GM23338 (cell line): ENCODE data around the gene PTPRJ. TPM values are rescaled to one million over a fixed set of nuclear protein-coding genes. Genes with fewer than 3 reads are reported as not detected.
A peak's percentile ranks its signal among the peaks of the same experiment; 100 is the strongest.

Source experiments
- ATAC-seq: fragments of 200-7000 bp; cut with Tn5 transposase; 3 replicates; pipeline ENCODE4 v1.9.1; 2020
- DNase-seq: peaks from one replicate; pipeline ENCODE4 v3.0.0-alpha.2; 2015; ENCODE audit warnings: low spot score
- H2AFZ ChIP-seq: fragments of 200-600 bp; sonication (generic); 2 replicates; pipeline ENCODE4 v1.8.0; 2016; ENCODE audit warnings: antibody characterized with exemption, mild to moderate bottlenecking, moderate library complexity
- H3F3A ChIP-seq: fragments of 200-600 bp; sonication (generic); replicated peaks from 2 replicates; pipeline ENCODE4 v1.8.0; 2017; ENCODE audit warnings: antibody characterized with exemption, mixed run types, low read depth
- H3K27ac ChIP-seq: fragments of 200-600 bp; sonication (generic); 2 replicates; pipeline ENCODE4 v1.6.1; 2016; ENCODE audit warnings: low read depth
- H3K27me3 ChIP-seq: fragments of 200-600 bp; sonication (generic); 2 replicates; pipeline ENCODE4 v1.8.0; 2016; ENCODE audit warnings: mild to moderate bottlenecking, mixed run types, moderate library complexity; ENCODE audit not compliant: insufficient read depth
- H3K36me3 ChIP-seq: fragments of 200-600 bp; sonication (generic); 2 replicates; pipeline ENCODE4 v1.8.0; 2016; ENCODE audit warnings: mild to moderate bottlenecking; ENCODE audit not compliant: insufficient read depth
- H3K4me1 ChIP-seq: fragments of 200-600 bp; sonication (generic); 2 replicates; pipeline ENCODE4 v1.8.0; 2016; ENCODE audit warnings: mild to moderate bottlenecking, moderate library complexity; ENCODE audit not compliant: insufficient read depth
- H3K4me2 ChIP-seq: fragments of 200-600 bp; sonication (generic); 2 replicates; pipeline ENCODE4 v1.7.1; 2017; ENCODE audit warnings: mixed run types
- H3K4me3 ChIP-seq: fragments of 200-600 bp; sonication (generic); 2 replicates; pipeline ENCODE4 v1.6.1; 2016; ENCODE audit warnings: mixed run types
- H3K79me2 ChIP-seq: fragments of 200-600 bp; sonication (generic); replicated peaks from 2 replicates; pipeline ENCODE4 v1.8.0; 2017; ENCODE audit warnings: mild to moderate bottlenecking; ENCODE audit not compliant: insufficient read depth
- H3K9me2 ChIP-seq: fragments of 200-600 bp; sonication (generic); 2 replicates; pipeline ENCODE4 v1.8.0; 2017; ENCODE audit not compliant: insufficient read depth
- H4K20me1 ChIP-seq: fragments of 200-600 bp; sonication (generic); replicated peaks from 2 replicates; pipeline ENCODE4 v1.8.0; 2017; ENCODE audit warnings: mild to moderate bottlenecking; ENCODE audit not compliant: insufficient read depth
- H3K27ac Mint-ChIP-seq: 2 replicates; pipeline ENCODE4 v1.8.0; 2020; ENCODE audit warnings: inconsistent platforms, mild to moderate bottlenecking, moderate library complexity, mixed read lengths
- H3K27me3 Mint-ChIP-seq: 3 replicates; pipeline ENCODE4 v1.8.0; 2022; ENCODE audit warnings: low read depth, mild to moderate bottlenecking, moderate library complexity, mixed read lengths, inconsistent platforms; ENCODE audit not compliant: insufficient read depth, poor library complexity
- H3K36me3 Mint-ChIP-seq: 3 replicates; pipeline ENCODE4 v1.8.0; 2021; ENCODE audit warnings: low read depth, mild to moderate bottlenecking, inconsistent platforms, moderate library complexity, mixed read lengths
- H3K4me1 Mint-ChIP-seq: 3 replicates; pipeline ENCODE4 v1.8.0; 2020; ENCODE audit warnings: mild to moderate bottlenecking, inconsistent platforms, mixed read lengths
- H3K4me3 Mint-ChIP-seq: 3 replicates; pipeline ENCODE4 v1.8.0; 2021; ENCODE audit warnings: moderate library complexity, mild to moderate bottlenecking, inconsistent platforms, mixed read lengths
- H3K9me3 Mint-ChIP-seq: 3 replicates; pipeline ENCODE4 v1.8.0; 2020; ENCODE audit warnings: moderate library complexity, mild to moderate bottlenecking, inconsistent platforms, mixed read lengths
- CREB1 ChIP-seq: fragments of 250-450 bp; sonication (Bioruptor Pico); IDR thresholded peaks from 2 replicates; pipeline ENCODE4 v1.5.0; 2020; ENCODE audit warnings: low read depth, mild to moderate bottlenecking, moderate library complexity
- CTCF ChIP-seq, 2 experiments: fragments of 200-600 bp in 1 of 2; sonication (generic) in 1 of 2; conservative IDR thresholded peaks; 2 replicates each; pipeline versions ENCODE4 v1.5.1 to v1.6.1; 2016 to 2017; ENCODE audit warnings: antibody characterized with exemption in 2 of 2, low read depth in 2 of 2, mild to moderate bottlenecking in 2 of 2, moderate library complexity in 1 of 2
- ETS1 ChIP-seq: IDR thresholded peaks from 2 replicates; pipeline ENCODE4 v1.6.1; 2016; ENCODE audit warnings: antibody characterized with exemption
- EZH2 ChIP-seq: fragments of 200-600 bp; sonication (generic); IDR thresholded peaks from one replicate; pipeline ENCODE4 v1.8.0; 2017; ENCODE audit warnings: antibody characterized with exemption, mild to moderate bottlenecking, low read depth; ENCODE audit not compliant: unreplicated experiment
- EZH2phosphoT487 ChIP-seq: fragments of 200-600 bp; sonication (generic); IDR thresholded peaks from one replicate; pipeline ENCODE4 v1.8.1; 2018; ENCODE audit warnings: antibody characterized with exemption; ENCODE audit not compliant: unreplicated experiment
- JUNB ChIP-seq: IDR thresholded peaks from one replicate; pipeline ENCODE4 v1.6.1; 2016; ENCODE audit warnings: antibody characterized with exemption; ENCODE audit not compliant: unreplicated experiment
- NANOG ChIP-seq: IDR thresholded peaks from 2 replicates; pipeline ENCODE4 v1.6.1; 2016; ENCODE audit warnings: antibody characterized with exemption, borderline replicate concordance
- POLR2AphosphoS5 ChIP-seq: IDR thresholded peaks from 2 replicates; pipeline ENCODE4 v1.6.1; 2016; ENCODE audit warnings: antibody characterized with exemption, low read depth
- STAT1 ChIP-seq: IDR thresholded peaks from one replicate; pipeline ENCODE4 v1.6.1; 2016; ENCODE audit warnings: antibody characterized with exemption; ENCODE audit not compliant: unreplicated experiment
- ZNF114 ChIP-seq: fragments of 250-450 bp; sonication (Bioruptor Pico); IDR thresholded peaks from 2 replicates; pipeline ENCODE4 v1.5.0; 2020; ENCODE audit warnings: mild to moderate bottlenecking, moderate library complexity
- ZNF331 ChIP-seq: fragments of 250-450 bp; sonication (Bioruptor Pico); IDR thresholded peaks from 2 replicates; pipeline ENCODE4 v1.5.0; 2020; ENCODE audit warnings: low read depth, mild to moderate bottlenecking, moderate library complexity
- polyA plus RNA-seq: library from polyadenylated mRNA; unstranded; fragments of >200 nt; fragmentation: Nextera tagmentation; extraction: Ambion mirVana; gene quantifications from 2 replicates; pipeline ENCODE4 v1.2.1, GENCODE V29; 2016
- total RNA-seq: library from RNA; depleted of rRNA; stranded (reverse); fragments of >200 nt; shearing (Covaris generic); gene quantifications from 2 replicates; pipeline ENCODE4 v1.2.3, GENCODE V29; 2014
- TF ChIP-seq, protein P1 (sequence below): IDR thresholded peaks from one replicate; pipeline ENCODE4 v1.6.1; 2018; ENCODE audit warnings: antibody characterized with exemption; ENCODE audit not compliant: unreplicated experiment

PTPRJ gene
- total and polyA plus RNA-seq, 2 experiments from 2014 or later: 4.2 to 16.0 TPM

GRCh38 chr11:47986219-47986618 lies 5.9 kb downstream of the PTPRJ start:
- Histone ChIP-seq H3K4me3 (no peak overlapping the region), H4K20me1 (peaks cover 13% of the 10 kb centered on the region; the same call in 1 of the 2 replicates), H2AFZ (no peak overlapping the region), H3K79me2 (peaks cover 85% of the 10 kb centered on the region), H3K36me3 (no peaks in the 10 kb centered on the region), H3K27me3 (peaks cover 11% of the 10 kb centered on the region), H3K9me2 (no peaks in the 10 kb centered on the region), H3F3A (peaks cover 6% of the 10 kb centered on the region; the same call in 1 of the 2 replicates), H3K4me1 (peaks cover 16% of the 10 kb centered on the region; the same call in 1 of the 2 replicates), H3K27ac (0 out of 2 replicates have a peak overlapping the region, but pooled peaks have one; percentile 14), H3K4me2 (no peak overlapping the region)
- peaks cover 8% of the 10 kb centered on the region for H3K27me3 Mint-ChIP-seq
- peaks cover 40% of the 10 kb centered on the region for H3K4me1 Mint-ChIP-seq
- H3K36me3 Mint-ChIP-seq: peaks cover 3% of the 10 kb centered on the region; the same call in 1 of the 3 replicates
- DNase-seq (no peak), ATAC-seq (no peak)
- H3K9me3 Mint-ChIP-seq: no peaks in the 10 kb centered on the region
- no peak overlapping the region for H3K27ac Mint-ChIP-seq
- H3K4me3 Mint-ChIP-seq: no peak overlapping the region
- TF ChIP-seq EZH2phosphoT487 (no peak), EZH2 (no peak), CREB1 (CRISPR knock-in tag) (no peak), JUNB (no peak), STAT1 (no peak), CTCF (conservative IDR thresholded peaks at IDR 0.05; ENCODE audit: low read depth in 2 of 2) (no peak), NANOG (no peak), POLR2AphosphoS5 (no peak)
- TF ChIP-seq, protein P1, sequence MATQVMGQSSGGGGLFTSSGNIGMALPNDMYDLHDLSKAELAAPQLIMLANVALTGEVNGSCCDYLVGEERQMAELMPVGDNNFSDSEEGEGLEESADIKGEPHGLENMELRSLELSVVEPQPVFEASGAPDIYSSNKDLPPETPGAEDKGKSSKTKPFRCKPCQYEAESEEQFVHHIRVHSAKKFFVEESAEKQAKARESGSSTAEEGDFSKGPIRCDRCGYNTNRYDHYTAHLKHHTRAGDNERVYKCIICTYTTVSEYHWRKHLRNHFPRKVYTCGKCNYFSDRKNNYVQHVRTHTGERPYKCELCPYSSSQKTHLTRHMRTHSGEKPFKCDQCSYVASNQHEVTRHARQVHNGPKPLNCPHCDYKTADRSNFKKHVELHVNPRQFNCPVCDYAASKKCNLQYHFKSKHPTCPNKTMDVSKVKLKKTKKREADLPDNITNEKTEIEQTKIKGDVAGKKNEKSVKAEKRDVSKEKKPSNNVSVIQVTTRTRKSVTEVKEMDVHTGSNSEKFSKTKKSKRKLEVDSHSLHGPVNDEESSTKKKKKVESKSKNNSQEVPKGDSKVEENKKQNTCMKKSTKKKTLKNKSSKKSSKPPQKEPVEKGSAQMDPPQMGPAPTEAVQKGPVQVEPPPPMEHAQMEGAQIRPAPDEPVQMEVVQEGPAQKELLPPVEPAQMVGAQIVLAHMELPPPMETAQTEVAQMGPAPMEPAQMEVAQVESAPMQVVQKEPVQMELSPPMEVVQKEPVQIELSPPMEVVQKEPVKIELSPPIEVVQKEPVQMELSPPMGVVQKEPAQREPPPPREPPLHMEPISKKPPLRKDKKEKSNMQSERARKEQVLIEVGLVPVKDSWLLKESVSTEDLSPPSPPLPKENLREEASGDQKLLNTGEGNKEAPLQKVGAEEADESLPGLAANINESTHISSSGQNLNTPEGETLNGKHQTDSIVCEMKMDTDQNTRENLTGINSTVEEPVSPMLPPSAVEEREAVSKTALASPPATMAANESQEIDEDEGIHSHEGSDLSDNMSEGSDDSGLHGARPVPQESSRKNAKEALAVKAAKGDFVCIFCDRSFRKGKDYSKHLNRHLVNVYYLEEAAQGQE: no peak

- ATAC-seq (no peak), DNase-seq (no peak)
- Mint-ChIP-seq H3K36me3 (peaks cover 3% of the 10 kb centered on the region; the same call in 1 of the 3 replicates), H3K4me3 (no peak overlapping the region), H3K9me3 (no peaks in the 10 kb centered on the region), H3K27me3 (peaks cover 5% of the 10 kb centered on the region), H3K4me1 (peaks cover 42% of the 10 kb centered on the region), H3K27ac (no peak overlapping the region)
- no peaks in the 10 kb centered on the region for H3K36me3 ChIP-seq
- no peak overlapping the region for H3K27ac ChIP-seq
- peaks cover 6% of the 10 kb centered on the region; the same call in 1 of the 2 replicates for H3F3A ChIP-seq
- peaks cover 86% of the 10 kb centered on the region for H3K79me2 ChIP-seq
- peaks cover 13% of the 10 kb centered on the region; the same call in 1 of the 2 replicates for H4K20me1 ChIP-seq
- no peak overlapping the region for H3K4me2 ChIP-seq
- no peaks in the 10 kb centered on the region for H3K9me2 ChIP-seq
- no peak overlapping the region for H2AFZ ChIP-seq
- H3K4me1 ChIP-seq: peaks cover 21% of the 10 kb centered on the region
- H3K4me3 ChIP-seq: no peak overlapping the region
- peaks cover 8% of the 10 kb centered on the region for H3K27me3 ChIP-seq
- TF ChIP-seq EZH2 (no peak), JUNB (no peak), ETS1 (no peak), ZNF331 (CRISPR knock-in tag) (no peak), POLR2AphosphoS5 (no peak), EZH2phosphoT487 (no peak), NANOG (no peak), STAT1 (no peak), ZNF114 (CRISPR knock-in tag) (no peak)
- TF ChIP-seq, protein P1: no peak
Measured at GRCh38 chr11:47986742-47987141, 6.4 kb downstream of the PTPRJ start.
